Upper lobe of right lung (tissue), 1 donor: ENCODE measurements around the gene CAMK1D. TPM values are rescaled to one million over a fixed set of nuclear protein-coding genes. Genes with fewer than 3 reads are reported as not detected.

ENCODE experiments used
- ATAC-seq: fragments of 200-7000 bp; cut with Tn5 transposase; one replicate; pipeline ENCODE4 v1.9.1; 2020; ENCODE audit warnings: mild to moderate bottlenecking, moderate library complexity
- DNase-seq: peaks from one replicate; pipeline ENCODE4 v3.0.0-alpha.2; 2020
- H3K27ac ChIP-seq: fragments of 200-600 bp; one replicate; pipeline ENCODE4 v1.8.0; 2022
- H3K27me3 ChIP-seq: fragments of 200-600 bp; one replicate; pipeline ENCODE4 v1.8.0; 2022; ENCODE audit warnings: mild to moderate bottlenecking
- H3K36me3 ChIP-seq: fragments of 200-600 bp; one replicate; pipeline ENCODE4 v1.8.0; 2022
- H3K4me1 ChIP-seq: fragments of 200-600 bp; one replicate; pipeline ENCODE4 v1.8.0; 2022
- H3K4me3 ChIP-seq: fragments of 200-600 bp; one replicate; pipeline ENCODE4 v1.8.0; 2022; ENCODE audit warnings: mild to moderate bottlenecking
- H3K9me3 ChIP-seq: fragments of 200-600 bp; one replicate; pipeline ENCODE4 v1.8.0; 2022
- intact Hi-C: fragments of 100-400 bp; cut with DNase I; formaldehyde crosslinking; loops from one replicate; pipeline ENCODE4 v1.11.0; 2022
- total RNA-seq: library from RNA; stranded (reverse); fragmentation: NEBNext Ultra II Directional; extraction: Animal tissue kit (Norgen Biotek cat#: 25700); gene quantifications from one replicate; pipeline ENCODE4 v1.2.1, GENCODE V29; 2021
- TF ChIP-seq, protein P1 (sequence below): fragments of 200-600 bp; IDR thresholded peaks from one replicate; pipeline ENCODE4 v1.8.0; 2022; ENCODE audit warnings: antibody characterized with exemption
- donor health status: DM: no; HTN: yes; CAD: no; lungs with severe emphysema.

Gene CAMK1D
- total RNA-seq, 1 donor from 2014 or later = 17.1 TPM

DNA sequence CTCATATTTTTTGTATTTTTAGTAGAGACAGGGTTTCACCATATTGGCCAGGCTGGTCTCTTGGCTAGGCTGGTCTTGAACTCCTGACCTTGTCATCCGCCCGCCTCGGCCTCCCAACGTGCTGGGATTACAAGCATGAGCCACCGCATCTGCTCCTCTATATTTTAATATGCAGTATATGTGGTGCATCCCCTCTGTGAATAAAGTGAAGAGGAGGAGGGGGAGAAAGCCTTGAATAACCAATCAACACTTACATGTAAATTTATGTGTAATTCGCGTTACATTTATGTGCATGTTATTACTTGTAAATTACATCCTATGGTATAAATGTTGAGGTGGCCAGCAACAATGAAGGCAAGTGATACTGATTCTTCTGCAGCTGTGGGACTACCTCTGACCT, 342.2 kb downstream of the CAMK1D start:
- Histone ChIP-seq H3K9me3 (no peaks in the 10 kb centered on the region), H3K4me1 (no peaks in the 10 kb centered on the region), H3K4me3 (no peak overlapping the region), H3K27ac (no peak overlapping the region), H3K36me3 (no peaks in the 10 kb centered on the region), H3K27me3 (no peaks in the 10 kb centered on the region)
- TF ChIP-seq, protein P1, sequence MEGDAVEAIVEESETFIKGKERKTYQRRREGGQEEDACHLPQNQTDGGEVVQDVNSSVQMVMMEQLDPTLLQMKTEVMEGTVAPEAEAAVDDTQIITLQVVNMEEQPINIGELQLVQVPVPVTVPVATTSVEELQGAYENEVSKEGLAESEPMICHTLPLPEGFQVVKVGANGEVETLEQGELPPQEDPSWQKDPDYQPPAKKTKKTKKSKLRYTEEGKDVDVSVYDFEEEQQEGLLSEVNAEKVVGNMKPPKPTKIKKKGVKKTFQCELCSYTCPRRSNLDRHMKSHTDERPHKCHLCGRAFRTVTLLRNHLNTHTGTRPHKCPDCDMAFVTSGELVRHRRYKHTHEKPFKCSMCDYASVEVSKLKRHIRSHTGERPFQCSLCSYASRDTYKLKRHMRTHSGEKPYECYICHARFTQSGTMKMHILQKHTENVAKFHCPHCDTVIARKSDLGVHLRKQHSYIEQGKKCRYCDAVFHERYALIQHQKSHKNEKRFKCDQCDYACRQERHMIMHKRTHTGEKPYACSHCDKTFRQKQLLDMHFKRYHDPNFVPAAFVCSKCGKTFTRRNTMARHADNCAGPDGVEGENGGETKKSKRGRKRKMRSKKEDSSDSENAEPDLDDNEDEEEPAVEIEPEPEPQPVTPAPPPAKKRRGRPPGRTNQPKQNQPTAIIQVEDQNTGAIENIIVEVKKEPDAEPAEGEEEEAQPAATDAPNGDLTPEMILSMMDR = no peak
- intact Hi-C loops = no loop called here
- DNase-seq (no peak), ATAC-seq (no peak)

DNA sequence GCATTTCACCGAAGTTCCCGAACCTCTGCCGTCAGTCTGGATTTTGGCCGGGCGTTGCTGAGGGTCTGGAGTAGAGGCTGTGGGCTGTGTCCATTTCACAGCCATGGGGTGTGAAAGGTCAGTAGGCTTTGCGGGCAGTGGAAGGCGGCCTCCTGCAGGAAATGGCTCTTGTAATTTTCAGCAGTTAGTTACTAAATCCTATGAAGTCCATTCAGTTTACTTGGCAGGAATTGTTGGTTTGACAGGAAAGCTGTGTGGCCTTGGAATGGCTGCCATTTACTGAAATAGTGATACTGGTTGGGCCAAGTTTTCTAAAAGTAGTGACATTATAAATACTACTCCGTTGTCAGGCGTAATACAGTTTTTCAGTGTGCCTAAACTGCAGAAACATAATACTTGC, 348.4 kb downstream of the CAMK1D start:
- ATAC-seq = no peak
- TF ChIP-seq, protein P1 = no peak
- intact Hi-C loops = no loop called here
- Histone ChIP-seq H3K4me3 (no peak overlapping the region), H3K9me3 (no peaks in the 10 kb centered on the region), H3K4me1 (peaks cover 3% of the 10 kb centered on the region), H3K27me3 (no peaks in the 10 kb centered on the region), H3K27ac (no peak overlapping the region), H3K36me3 (no peaks in the 10 kb centered on the region)
- DNase-seq = no peak

DNA sequence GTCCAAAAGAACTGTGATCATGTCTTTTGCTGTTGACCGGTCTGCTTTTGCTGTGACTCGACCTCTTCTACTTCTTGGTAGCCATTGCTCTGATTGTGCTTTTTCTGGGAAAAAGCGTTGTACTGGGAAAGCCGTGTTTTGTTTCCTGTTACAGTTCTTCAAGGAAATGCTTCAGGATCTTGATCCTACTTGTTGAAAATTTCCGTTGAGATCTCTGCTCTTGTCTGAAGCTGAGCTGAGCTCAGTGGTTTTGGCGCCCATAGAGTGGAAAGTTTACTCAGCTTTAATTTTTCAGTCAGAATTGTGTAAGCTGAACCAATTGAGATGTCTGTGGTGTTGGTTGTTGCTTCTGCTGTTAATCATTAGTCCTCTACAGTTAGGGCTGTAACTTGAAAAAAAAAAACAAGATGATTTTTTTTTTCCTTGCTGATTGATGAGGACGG, 349.9 kb downstream of the CAMK1D start:
- H3K9me3 ChIP-seq = no peaks in the 10 kb centered on the region
- ATAC-seq (peak; percentile 43), DNase-seq (no peak)
- no peak overlapping the region for H3K4me3 ChIP-seq
- H3K36me3 ChIP-seq = no peaks in the 10 kb centered on the region
- peak overlapping the region; percentile 34 for H3K27ac ChIP-seq
- H3K27me3 ChIP-seq = no peaks in the 10 kb centered on the region
- TF ChIP-seq, protein P1 = no peak
- H3K4me1 ChIP-seq = peaks cover 8% of the 10 kb centered on the region
- intact Hi-C loops = no loop called here

DNA sequence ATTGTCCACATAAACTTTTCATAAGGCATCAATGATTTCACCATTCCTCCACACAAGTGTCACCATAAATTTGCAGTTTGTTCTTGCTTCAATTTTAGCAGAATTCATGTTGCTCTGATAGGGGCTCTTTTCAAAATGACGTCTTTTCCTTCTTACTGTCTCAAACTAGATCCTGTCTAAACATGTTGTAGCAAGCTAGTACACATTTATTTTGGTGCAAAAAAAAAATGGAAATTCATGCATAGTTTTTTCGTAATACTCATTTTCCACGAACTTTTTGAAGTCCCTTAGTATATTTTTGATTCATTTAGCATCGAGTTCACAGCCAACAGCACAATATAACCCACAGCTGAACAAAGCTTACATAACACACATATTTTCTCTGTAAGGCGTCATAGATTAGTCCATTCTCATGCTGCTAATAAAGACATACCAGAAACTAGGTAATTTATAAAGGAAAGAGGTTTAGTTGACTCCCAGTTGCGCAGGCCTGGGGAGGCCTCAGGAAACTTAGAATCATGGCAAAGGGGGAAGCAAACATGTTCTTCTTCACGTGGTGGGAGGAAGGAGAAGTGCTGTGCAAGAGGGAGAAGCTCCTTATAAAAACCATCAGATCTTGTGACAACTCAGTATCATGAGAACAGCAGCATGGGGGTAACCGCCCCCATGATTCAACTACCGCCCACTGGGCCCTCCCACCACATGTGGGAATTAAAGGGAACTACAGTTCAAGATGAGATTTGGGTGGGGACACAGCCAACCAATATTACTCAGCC, 350.6 kb downstream of the CAMK1D start:
- peaks cover 9% of the 10 kb centered on the region for H3K4me1 ChIP-seq
- TF ChIP-seq, protein P1 = no peak
- H3K36me3 ChIP-seq = no peaks in the 10 kb centered on the region
- ATAC-seq = peak; percentile 46
- no peak for DNase-seq
- H3K27me3 ChIP-seq = no peaks in the 10 kb centered on the region
- no peaks in the 10 kb centered on the region for H3K9me3 ChIP-seq
- H3K4me3 ChIP-seq = no peak overlapping the region
- no peak overlapping the region for H3K27ac ChIP-seq
- intact Hi-C loops = no loop called here

DNA sequence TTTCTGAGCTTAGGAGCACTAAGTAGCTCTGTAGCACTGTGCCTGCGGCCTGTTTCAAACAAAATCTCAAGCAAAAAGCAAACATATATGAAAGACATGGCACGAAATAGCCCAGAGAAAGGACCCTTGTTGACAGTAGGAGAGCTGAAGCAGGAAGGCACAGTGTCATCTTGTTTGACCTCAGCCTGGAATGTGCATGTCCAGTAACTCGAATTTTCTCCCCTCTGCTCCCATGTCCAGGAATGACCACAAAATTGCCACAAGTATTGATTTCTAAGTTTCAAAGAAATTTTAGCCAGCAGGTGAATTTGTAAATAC, 351.2 kb downstream of the CAMK1D start:
- TF ChIP-seq, protein P1 = no peak
- Histone ChIP-seq H3K27ac (no peak overlapping the region), H3K9me3 (no peaks in the 10 kb centered on the region), H3K27me3 (no peaks in the 10 kb centered on the region), H3K36me3 (no peaks in the 10 kb centered on the region), H3K4me1 (peaks cover 9% of the 10 kb centered on the region), H3K4me3 (no peak overlapping the region)
- ATAC-seq (no peak), DNase-seq (no peak)
- intact Hi-C loops = no loop called here
